GM12891 (cell line): Measurements from ENCODE around the gene CBX7.
"Not testable (repeated sequence)": the region's sequence is repeated elsewhere in the genome, so short reads cannot be mapped to it uniquely, and the experiment has no call there.

Experiments
- PAX5 ChIP-seq: IDR thresholded peaks from 2 replicates; pipeline ENCODE4 v1.6.1; 2011; ENCODE audit warnings: low read length, moderate library complexity, mild to moderate bottlenecking; ENCODE audit not compliant: insufficient read depth, severe bottlenecking
- POLR2A ChIP-seq: IDR thresholded peaks from 2 replicates; pipeline ENCODE4 v1.6.1; 2011; ENCODE audit warnings: low read depth, low read length, control low read depth
- POLR2AphosphoS5 ChIP-seq: IDR thresholded peaks from 2 replicates; pipeline ENCODE4 v1.6.1; 2011; ENCODE audit warnings: low read depth, low read length, control low read depth
- POU2F2 ChIP-seq: IDR thresholded peaks from 2 replicates; pipeline ENCODE4 v1.6.1; 2011; ENCODE audit warnings: low read depth, mild to moderate bottlenecking, control low read depth, low read length, moderate library complexity
- SPI1 ChIP-seq: IDR thresholded peaks from 2 replicates; pipeline ENCODE4 v1.6.1; 2011; ENCODE audit warnings: low read depth, low read length, control low read depth
- TAF1 ChIP-seq: IDR thresholded peaks from 2 replicates; pipeline ENCODE4 v1.6.1; 2011; ENCODE audit warnings: low read depth, low read length, control low read depth

DNA sequence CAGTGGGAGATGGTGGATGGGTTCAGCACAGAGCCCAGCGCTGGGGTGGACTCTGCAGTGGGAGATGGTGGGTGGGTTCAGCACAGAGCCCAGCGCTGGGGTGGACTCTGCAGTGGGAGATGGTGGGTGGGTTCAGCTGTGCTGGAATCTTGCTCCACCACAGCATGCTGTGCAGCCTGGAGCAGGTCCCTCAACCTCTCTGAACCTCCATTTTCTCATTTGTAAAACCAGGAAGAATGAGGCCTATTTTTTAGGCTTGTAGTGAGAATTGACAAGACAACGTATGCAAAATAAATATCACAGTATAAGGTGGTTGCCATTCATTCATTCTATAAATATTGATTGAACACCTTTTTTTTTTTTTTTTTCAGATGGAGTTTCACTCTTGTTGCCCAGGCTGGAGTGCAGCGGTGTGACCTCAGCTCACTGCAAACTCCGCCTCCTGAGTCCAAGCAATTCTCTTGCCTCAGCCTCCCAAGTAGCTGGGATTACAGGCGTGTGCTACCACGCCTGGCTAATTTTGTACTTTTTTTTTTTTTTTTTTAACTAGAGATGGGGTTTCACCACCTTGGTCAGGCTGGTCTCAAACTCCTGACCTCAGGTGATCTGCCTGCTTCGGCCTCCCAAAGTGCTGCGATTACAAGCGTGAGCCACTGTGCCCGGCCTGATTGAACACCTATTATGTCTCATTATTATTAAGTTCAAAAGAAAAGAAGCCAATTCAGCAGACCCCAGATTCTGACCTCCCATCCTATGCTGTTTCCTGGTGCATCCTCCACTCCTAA is 20.0 kb upstream of the CBX7 start:
- not testable (repeated sequence) for TF ChIP-seq SPI1, POLR2AphosphoS5, POLR2A, TAF1, PAX5, POU2F2
